22Rv1 (cell line): ENCODE data around the gene UBAC1.

Experiments used
- CTCF ChIP-seq: fragments of 450-650 bp; IDR thresholded peaks from 2 replicates; pipeline ENCODE4 v1.5.1; 2017; ENCODE audit warnings: mild to moderate bottlenecking
- ZFX ChIP-seq: fragments of 450-650 bp; IDR thresholded peaks from 2 replicates; pipeline ENCODE4 v1.6.1; 2017; ENCODE audit warnings: antibody characterized with exemption, borderline replicate concordance

GRCh38 chr9:135973277-135974219 is 12.4 kb upstream of the UBAC1 start:
- no peak for TF ChIP-seq CTCF
- TF ChIP-seq ZFX, result no peak
